NCI-H82 treated with DMSO at 0.1 percent for 48 hours (cell line): ENCODE results near the gene CAV3.
A peak's percentile ranks its signal among the peaks of the same experiment; 100 is the strongest.
"Not testable (repeated sequence)": the region's sequence is repeated elsewhere in the genome, so short reads cannot be mapped to it uniquely, and the experiment has no call there.

ENCODE experiments used
- DNase-seq: peaks from one replicate; lab custom pipeline; 2025; ENCODE audit not compliant: unreplicated experiment; lab: John Stamatoyannopoulos, UW

CAV3 gene

DNA sequence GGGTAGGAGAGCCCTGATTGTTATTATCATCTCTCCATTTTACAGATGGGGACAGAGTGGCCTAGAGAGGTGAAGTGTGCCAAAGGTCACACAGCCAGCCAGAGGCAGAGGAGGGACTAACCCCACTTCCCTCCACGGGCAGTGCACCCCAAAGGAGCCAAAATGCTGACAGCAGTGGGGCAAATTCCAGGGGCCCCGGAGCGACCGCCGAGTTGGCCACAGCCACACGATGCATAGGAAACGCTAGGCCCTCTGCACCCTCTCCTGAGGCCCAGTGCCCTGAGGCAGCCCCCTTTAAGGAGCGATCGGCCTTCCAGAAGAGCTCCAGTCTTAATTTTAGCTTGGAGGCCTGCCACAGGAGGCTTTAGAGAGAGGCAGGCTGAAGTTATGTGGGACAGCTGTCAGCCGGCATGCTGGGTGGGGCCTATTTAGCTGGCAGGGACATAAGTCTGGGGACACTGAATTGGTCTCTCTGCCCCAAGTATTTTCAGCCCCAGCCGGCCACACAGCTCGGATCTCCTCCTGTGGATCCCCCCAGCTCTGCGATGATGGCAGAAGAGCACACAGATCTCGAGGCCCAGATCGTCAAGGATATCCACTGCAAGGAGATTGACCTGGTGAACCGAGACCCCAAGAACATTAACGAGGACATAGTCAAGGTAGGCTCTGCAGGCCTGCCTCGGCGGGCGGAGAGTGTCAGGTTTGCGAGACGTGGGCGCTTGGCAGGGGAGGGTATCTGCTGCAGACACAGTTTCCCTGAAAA is at the start of gene CAV3:
Gene CAV3, plus strand, starts transcription at position 471 of the 763 bp plus-strand sequence. Its CDS starts 75 bp downstream, at position 546.
- DNase-seq = no peak

DNA sequence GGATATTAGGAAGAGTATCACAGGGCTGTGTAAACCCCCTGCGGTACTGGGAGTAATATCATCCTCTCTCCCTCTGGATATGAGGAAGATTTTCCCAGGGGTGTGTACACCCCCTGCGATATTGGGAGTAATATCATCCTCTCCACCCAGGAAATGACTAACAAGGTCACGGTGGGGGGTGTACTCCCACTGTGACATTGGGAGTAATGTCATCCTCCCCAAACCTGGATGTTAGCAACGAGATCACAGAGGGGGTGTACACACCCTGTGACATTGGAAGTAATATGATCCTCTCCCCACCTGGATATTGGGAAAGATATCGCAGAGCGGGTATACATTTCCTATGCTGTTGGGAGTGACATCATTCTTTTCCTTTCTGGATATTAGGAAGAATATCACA is 48.6 kb upstream of the CAV3 start:
- not testable (repeated sequence) for DNase-seq

DNA sequence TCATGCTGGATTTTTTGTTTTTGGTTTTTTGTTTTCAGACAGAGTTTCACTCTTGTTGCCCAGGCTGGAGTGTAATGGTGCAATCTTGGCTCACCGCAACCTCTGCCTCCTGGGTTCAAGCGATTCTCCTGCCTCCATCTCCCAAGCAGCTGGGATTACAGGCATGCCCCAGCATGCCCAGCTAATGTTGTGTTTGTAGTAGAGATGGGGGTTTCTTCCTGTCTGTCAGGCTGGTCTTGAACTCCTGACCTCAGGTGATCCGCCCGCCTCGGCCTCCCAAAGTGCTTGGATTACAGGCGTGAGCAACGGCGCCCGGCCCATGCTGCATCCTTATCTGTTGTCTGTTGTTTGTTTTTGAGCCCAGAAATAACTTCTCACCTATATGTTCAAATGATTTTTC is 42.3 kb upstream of the CAV3 start:
- DNase-seq = not testable (repeated sequence)

DNA sequence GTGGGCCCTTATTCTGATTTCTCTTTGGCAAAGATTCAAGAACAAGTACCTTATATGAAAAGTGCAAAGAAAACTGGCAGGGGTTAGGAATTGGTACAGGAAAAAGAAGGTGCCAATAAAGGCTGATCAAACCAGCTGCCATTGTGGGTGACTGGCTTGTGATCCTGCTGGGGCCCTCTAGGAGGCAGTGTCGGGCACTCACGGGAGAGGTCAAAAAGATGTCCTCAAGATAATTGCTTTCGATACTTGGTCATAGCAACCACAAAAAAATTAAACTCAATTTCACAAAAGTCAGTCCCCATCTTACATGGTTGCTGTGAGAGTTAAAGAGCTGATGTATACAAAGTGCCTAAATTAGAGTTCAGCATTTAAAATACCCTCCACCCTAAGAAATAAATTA is 31.0 kb upstream of the CAV3 start:
- no peak for DNase-seq

DNA sequence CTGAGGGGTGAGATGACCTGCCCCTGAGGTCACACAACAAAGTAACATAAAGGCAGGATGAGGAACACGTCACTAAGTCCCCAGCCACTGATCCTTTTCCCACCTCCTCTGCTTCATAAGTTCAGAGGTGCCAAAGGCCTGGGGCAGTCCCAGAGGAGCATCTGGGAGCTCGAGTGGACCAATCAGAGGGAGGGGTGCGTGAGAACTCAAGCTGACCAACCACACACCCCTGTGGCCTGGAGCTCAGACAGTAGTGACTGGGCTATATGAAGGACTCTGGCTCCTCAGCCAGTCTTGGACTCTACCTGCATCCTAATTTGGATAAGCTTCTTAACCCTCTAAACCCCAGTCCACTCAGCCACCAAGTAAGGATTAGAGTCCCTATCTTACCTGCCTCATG is 28.0 kb upstream of the CAV3 start:
- no peak for DNase-seq

DNA sequence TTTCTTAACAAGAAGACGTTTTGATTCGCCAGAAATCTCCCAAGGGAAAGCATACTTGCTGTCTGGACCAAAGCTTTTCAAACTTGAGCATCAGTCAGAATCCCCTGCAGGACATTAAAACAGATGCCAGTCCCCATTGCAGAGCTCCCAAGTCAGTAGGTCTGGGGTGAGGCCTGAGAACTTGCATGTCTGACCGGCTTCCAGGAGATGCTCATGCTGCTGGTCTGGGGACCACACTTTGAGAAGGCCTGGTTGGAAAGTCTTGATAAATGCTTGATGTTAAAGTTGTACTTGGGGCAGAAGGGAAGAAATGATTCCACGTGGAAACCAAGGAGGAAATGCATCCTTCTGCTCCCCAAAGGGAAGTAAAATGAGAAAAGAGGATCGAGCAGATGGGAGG is 24.3 kb upstream of the CAV3 start:
- DNase-seq = no peak

DNA sequence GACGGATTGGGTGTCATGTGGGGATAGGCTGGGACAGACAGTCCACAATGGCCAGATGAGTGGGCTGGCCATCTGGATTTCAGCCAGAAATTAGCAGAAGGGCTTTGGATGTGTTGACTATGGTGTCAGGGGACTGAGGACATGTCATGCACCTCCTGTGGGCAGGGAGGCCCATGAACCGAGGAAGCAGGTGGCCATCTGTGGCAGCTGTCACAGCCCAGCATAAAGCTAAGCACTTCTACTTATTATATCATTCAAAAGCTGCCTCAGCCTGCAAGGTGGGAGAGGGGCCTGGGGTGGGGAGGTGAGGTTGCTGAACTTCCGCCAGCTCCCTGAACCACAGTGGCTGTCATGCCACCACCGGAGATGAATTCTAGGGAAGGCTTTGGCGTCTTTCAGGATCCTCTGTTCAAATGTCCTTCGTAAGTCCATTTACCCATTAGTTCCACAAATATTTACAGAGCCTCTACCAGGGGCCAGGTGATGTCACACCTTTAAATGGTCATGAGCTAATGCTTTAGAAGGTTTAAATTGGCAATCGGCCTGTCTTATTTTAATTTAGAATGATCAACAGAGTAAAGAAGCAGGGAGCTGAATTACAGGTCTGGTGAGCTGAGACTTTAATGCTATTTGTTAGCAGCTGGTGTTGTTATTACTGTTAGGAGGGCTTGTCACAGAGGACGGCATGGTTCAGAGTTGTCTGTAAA is 23.6 kb upstream of the CAV3 start:
- DNase-seq = peak; percentile 32

DNA sequence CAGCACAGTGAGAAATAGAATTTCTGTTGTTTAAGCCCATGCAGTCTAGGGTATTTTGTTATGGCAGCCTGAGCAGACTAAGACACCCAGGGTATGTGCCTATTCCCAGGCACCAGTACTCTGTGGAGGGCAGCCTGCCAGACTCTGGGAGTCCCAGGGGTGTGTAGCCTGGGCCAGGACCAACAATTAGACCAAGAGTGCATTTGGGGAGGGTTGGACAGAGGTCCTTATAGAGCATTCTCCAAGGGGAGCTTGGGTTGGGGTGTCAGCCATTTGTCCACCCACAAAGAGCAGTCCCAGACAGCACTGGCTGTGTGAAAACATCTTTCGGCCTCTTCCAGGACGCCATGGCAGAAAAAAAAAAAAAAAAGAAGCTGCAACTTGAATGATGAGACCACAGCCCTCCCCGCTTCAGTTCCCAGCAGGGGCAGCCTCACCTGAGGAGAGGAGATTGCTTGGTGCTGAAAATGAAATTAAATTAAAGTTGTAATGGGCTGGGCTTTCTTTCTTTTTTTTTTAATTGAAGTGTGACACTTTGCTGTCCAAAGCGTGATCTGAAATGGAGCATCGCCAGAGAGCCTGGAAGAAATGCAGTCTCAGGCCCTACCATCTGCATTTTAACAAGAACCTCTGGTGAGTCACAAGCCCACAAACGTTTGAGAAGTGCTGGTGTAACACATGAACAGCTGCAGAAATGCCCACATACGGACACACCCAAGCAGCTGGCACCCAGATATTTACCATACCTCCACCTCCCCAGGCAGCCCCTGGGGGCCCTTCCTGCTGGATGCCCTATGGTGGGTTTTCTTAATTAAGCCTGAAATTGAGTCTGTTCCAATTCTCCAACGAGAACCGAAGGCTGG is 21.3 kb upstream of the CAV3 start:
- no peak for DNase-seq

DNA sequence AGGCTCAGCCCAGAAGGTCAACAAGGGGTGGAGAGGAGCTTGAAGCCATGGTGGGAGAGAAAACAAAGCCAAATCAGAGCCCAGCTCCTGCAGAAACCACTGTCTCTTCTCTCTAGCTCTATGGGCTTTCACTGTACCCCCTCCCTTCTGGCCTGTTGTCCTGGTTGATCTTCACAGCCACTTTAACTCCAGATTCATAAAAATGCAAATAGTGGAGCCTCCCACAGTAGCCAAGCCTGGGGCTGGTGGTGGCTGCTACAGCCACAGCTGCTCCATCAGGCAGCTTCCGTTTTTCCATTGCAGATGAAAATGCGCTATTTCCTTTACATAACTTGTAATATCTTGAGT is 20.7 kb upstream of the CAV3 start:
- DNase-seq = no peak

DNA sequence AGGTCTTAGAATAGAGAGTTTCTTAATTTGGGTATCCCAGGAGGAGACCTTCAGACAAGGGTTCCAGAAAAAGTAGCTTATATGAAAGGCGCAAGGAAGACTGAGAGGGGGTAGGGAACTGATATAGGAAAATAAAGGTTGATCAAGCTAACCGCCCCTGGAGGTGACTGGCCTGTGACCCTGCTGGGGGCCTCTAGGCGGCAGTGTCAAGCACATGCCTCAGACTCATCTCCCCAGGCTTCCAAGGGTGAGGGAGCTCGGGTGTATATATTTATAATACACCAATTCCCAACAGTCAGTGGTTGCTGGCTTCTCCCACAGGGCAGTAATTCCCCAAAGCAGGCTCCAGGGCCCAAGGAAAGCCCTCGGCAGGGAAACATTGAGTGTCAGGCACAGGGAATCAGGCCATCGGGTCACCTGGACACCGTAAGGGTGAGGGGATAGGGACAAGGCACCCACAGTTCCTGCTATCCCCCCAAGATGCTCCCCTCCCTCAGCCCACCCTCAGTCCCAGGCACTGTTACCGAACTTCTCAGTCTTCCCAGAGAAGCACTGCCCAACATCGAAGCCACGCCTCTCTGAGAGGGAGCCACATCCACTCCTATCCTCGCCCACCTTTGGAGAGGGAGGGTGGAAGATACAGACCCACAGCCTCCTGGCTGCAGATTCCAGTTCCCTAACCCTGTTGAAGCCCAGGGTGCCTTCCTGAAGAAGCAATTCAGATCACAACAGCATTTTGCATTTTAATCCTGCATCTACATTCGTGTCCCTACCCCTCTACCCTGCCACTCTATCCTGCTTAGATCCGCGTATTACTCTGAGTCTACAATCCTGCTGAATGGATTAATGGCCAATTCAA is 19.5 kb upstream of the CAV3 start:
- peak; percentile 3 for DNase-seq

DNA sequence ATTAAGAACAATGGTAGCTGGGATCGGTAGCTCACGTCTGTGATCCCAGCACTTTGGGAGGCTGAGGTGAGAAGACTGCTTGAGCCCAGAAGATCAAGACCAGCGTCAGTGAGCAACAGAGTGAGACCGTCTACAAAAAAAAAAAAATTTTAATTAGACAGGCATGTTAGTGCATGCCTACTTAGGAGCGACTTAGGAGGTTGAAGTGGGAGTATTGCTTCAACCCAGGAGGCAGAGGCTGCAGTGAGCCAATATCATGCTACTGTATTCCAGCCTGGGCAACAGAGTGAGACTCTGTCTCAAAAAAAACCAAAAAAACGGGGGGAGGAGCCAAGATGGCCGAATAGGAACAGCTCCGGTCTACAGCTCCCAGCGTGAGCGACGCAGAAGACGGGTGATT is 17.8 kb upstream of the CAV3 start:
- DNase-seq = not testable (repeated sequence)

DNA sequence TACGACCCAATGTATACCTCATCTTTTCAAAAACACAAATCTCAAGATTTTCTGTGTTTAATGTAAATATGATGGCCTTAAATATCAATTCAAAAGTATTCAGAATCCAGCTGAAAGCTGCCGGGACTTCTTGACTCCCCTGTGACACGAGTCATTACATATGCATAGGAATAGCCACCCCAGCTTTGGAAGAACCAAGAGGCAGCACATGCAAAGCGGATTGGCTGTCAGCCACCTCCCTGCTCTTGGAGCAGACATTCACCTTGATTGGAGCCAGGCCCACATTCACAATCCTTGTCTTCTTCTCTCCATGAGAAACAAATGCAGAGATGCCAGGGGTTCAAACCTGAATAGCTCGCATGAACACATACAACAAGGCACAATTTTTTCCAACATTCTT is 10.8 kb upstream of the CAV3 start:
- no peak for DNase-seq

DNA sequence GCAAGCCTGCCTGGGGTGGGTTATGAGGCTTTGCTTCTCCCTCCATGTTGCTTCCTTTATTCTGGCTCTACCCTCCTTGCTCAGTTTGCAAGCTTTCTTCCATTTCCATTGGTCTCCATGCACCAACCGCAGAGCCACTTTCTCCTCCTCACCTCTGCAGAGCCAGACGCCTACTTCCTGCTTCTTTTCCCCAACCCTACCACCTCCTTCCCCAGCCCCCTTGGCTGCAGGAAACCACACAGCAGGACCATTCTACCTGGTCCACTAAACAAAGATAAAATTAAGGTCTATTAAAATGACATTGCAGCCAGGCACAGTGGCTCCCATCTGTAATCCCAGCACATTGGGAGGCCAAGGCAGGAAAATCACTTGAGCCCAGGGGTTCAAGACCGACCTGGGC is 10.0 kb upstream of the CAV3 start:
- no peak for DNase-seq

DNA sequence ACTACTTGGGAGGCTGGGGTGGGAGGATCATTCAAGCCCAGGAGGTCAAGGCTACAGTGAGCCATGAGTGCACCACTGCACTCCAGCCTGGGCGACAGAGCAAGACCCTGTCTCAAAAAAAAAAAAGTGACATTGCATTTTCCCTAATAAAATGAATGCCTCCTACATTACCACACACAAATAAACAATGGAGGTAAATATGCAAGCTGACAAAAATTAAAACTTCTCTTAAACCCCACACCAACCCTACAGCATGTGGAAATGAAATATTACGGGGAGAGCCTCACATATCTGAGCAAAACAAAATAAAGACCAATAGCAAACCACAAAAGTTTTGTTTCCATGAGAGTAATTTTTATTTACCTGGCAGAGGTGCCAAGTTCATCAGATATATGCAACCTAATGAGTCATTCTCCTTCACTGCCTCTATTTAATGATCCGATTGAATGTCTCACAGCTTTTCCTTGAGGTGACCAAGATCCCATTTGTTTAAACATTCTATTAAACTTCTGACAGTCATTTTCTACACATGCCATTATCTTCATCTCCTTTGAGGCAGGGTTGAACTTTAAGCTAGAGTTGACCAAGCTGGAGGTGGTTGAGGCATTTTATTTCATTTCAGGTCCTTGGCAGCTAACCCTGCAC is 9.4 kb upstream of the CAV3 start:
- no peak for DNase-seq

DNA sequence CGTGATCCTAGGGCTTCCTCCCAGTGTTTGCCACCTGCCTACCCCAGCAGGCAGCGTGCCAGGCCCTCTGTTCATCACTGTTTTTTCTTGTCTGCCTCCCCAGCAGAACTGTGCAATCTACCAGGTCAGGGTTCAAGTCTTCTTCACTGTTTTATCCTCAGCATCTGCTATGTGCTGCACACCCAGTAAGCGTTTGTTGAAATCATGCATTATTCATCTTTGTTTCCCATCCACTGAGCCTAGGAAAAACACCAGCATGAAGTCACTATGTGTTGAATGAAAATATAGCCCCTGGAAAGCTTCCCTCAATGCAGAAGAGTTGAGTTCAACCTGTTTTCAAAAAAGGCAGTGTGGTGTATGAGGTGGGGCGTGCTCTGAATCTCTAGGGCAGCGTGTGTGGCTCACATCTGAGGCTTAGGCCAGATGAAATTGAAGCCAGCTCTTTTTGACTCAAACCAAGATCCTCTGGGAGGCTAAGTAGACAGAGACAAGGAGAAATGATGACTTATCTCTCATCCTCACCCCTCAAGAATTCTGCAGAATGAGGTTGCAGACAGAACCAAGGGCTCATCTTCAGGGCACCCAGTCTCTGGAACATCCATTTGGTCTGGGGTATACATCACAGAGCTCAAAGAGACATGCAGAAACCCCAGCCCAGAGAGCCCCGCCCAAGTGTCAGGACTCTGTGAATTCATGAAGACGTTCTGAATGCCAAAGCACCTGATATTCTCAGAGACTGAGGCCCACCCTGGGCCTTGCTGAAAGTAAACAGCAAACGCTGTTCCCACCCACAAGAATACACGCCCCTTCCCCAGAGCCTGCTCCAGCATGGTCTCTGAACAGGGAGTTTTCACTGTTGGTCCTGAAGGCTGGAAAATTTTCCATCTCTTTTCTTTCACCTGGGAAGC is 5.7 kb upstream of the CAV3 start:
- DNase-seq = no peak

DNA sequence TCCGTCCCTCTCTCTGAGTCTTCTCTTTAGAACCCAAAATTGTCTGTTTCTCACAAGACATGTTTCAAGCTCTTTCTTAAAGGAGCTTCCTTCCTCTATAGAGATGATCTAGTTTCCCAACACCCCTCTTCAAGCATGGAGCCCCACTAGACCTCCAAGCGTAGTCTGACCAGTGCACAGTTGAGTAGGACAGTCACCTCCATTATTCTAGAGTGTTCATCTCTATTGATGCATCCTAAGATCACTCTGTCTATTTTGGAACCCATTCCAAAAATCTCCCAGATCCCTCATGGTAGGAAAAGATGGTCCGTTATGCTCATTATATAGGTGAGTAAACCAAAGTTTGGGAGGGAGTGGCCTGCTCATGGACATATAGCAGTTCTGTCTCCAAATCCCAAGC is 4.1 kb upstream of the CAV3 start:
- no peak for DNase-seq

DNA sequence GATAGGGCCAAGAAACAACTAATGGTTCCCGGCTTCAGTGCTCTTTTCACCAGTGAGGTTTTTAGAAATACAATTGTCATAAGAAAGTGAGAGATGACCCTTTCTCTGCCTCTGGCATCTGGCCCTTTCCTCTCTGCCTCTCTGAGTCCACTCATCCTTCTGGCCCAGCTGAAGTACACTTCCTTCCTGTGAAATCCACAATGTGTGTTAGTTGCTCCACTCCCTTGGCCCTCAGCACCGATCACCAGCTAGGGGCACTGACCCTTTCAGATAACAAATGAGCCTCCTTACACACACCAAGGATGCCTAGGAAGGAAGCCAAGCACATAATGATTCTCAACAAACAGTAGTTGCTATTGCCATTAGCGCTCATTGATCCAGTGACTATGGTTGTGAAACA is 2.9 kb upstream of the CAV3 start:
- no peak for DNase-seq

DNA sequence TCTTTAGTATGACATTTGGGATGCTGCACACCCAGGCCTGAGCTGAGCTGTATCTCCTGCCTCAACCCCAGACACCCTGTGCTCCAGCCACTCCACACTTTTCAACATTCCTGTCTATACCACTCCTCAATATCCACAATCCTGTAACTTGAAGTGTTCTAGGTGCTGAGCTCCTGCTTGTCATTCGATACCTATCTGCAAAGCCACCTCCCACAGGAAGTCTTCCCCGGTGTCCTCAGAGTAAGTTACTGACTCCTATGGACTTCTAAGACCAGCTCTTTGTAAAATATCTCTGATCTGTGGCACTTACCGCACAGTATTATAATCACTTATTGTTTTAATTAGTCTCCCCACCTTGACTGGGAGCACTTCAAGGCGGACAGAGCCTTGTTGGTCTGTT is 1.2 kb upstream of the CAV3 start:
- no peak for DNase-seq

DNA sequence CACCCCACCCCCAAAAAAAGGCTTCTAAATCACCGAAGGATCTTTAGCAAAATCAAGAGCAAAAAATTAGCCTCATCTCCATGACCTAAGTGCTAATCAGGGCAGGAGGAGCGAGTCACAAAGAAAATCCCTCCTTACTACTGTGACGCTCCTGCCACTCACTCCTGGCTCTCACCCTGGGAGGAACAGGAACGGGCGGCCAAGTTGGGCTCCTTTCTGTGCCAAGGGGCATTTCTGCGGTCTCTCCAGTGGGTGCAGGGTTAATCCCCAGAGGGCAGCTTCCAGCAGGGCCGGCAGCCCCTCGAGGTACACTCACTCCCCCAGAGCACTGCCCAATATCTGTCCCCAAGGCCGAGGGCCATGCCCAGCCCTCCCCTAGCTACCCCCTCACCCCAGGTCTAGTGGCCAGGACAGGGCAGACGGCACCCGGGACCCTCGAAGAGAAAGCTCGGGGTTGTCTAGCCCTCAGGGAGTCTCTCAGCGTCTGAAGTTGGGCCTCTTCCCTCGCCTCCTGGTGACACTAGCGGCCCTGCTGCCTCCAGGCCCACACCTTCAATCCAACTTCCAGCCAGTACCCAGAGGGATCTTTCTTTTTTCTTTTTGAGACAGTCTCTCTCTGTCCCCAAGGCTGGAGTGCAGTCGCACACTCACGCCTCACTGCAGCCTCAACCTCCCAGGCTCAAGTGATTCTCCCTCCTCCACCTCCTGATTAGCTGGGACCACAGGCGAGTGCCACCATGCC is 706 bp downstream of the CAV3 start:
- DNase-seq = no peak
